Duodenal mucosa (tissue), 2 donors: ENCODE results near the gene FASTK.
A peak's percentile ranks its signal among the peaks of the same experiment; 100 is the strongest.

Experiments
- H3K27ac ChIP-seq: one replicate; pipeline ENCODE4 v1.7.0; 2013; ENCODE audit warnings: low read depth, low read length
- H3K27me3 ChIP-seq, 2 donors: one replicate each; pipeline ENCODE4 v1.7.0; 2013; ENCODE audit warnings: low read length in 2 of 2, control low read depth in 1 of 2; ENCODE audit not compliant: insufficient read depth in 2 of 2, control insufficient read depth in 1 of 2
- H3K36me3 ChIP-seq, 2 donors: one replicate each; pipeline ENCODE4 v1.7.0; 2013; ENCODE audit warnings: low read length in 2 of 2, control low read depth in 1 of 2; ENCODE audit not compliant: insufficient read depth in 2 of 2, control insufficient read depth in 1 of 2
- H3K4me1 ChIP-seq, 2 donors: one replicate each; pipeline ENCODE4 v1.7.0; 2013; ENCODE audit warnings: low read length in 2 of 2, control low read depth in 1 of 2; ENCODE audit not compliant: insufficient read depth in 2 of 2, control insufficient read depth in 1 of 2
- H3K4me3 ChIP-seq, 2 donors: one replicate each; pipeline ENCODE4 v1.7.0; 2013; ENCODE audit warnings: low read length in 2 of 2, low read depth in 1 of 2
- H3K9ac ChIP-seq, 2 donors: one replicate each; pipeline ENCODE4 v1.7.0; 2013; ENCODE audit warnings: low read length in 2 of 2, low read depth in 1 of 2
- H3K9me3 ChIP-seq, 2 donors: one replicate each; pipeline ENCODE4 v1.7.0; 2013; ENCODE audit warnings: low read length in 2 of 2, control low read depth in 1 of 2; ENCODE audit not compliant: control insufficient read depth in 1 of 2

FASTK gene

DNA sequence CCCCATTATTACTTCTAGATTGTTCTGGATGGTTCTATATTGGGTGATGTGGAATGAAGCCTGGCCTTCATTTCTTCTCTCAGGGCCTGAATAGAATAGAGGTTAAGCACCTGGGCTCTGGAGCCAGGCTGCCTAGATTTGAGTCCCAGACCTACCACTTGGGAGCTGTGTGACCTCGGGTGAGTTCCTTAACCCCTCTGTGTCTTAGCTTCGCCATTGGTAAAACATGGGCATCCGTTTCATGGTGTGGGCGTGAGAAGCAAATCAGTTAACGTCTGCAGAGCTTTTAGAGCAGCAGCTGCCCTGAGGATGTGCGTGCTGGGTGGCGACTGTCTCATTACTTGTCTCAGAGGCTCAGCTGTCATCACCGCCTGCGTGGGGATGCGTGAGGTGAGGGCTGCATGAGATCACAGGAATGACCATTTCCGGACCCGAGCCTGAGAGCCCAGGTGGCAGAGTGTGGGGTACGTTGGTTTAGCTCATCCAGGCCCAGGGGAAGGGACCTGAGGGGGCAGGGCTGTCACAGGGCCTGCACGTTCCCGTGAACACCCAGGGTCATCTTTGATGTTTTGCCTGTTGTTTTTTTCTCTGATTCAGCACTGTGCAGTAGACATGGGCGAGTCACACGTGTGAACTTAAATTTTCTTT, 15.3 kb upstream of the FASTK start:
- Histone ChIP-seq H3K9ac (no peak overlapping the region), H3K4me1 (peaks cover 4 to 16% of the 10 kb centered on the region in 2 donors), H3K4me3 (no peak overlapping the region), H3K27me3 (no peaks in the 10 kb centered on the region), H3K9me3 (no peaks in the 10 kb centered on the region), H3K27ac (no peak overlapping the region), H3K36me3 (peaks cover 0 to 8% of the 10 kb centered on the region in 2 donors)

DNA sequence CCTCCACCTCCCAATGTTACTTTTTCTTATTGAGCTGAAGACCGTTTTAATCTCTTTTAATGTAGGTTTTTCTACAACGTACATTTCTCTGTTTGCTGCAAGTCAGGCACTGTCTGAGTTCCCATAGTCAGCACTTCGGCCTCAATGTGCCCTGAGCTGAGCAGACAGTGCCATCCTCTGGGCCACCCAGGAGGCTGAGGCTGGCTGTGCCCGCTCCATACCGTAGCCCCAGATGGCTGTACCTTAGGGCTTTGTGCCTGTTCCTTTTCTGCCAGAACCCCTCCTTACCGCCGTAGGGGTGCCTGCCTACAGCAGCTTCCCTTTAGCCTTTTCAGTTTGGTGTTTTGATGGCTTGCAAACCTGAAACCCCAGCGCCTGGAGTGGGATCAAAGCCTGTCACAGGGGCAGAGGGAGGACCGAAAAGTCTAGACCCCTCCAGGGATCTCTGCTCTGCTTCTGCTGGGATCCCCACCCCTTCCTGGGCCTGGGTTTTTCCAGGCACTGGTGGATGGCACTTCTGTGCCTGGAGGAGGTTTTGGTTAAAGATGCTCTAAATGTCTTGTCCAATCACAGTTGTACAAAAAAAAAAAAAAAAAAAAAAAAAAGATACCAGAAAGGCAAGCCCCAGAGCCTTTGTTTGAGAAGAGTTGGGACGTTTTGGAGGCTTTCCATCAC, 14.7 kb upstream of the FASTK start:
- H3K4me1 ChIP-seq, result peaks cover 5 to 21% of the 10 kb centered on the region in 2 donors
- H3K27me3 ChIP-seq, result no peaks in the 10 kb centered on the region

DNA sequence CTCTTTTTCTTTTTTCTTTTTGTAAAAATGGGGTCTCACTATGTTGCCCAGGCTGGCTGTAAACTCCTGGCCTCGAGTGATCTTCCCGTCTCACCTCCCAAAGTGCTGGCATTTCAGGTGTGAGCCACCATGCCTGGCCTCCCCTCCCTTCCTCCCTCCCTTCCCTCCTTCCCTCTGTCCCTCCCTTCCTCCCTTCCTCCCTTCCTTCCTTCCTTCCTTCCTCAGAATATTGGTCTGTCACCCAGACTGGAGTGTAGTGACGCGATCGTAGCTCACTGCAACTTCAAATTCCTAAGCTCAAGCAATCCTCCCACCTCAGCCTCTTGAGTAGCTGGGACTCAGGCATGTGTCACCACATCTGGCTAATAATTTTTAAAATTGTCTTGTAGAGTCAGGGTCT, 14.1 kb upstream of the FASTK start:
- Histone ChIP-seq H3K36me3 (peaks cover 0 to 8% of the 10 kb centered on the region in 2 donors), H3K4me1 (peaks cover 5 to 25% of the 10 kb centered on the region in 2 donors), H3K27ac (no peak overlapping the region), H3K27me3 (no peaks in the 10 kb centered on the region), H3K9me3 (no peaks in the 10 kb centered on the region), H3K4me3 (no peak overlapping the region), H3K9ac (no peak overlapping the region)

More for the DNA sequence above, 14.7 kb upstream of the FASTK start:
- Histone ChIP-seq H3K27ac (no peak overlapping the region), H3K9me3 (no peaks in the 10 kb centered on the region), H3K9ac (no peak overlapping the region), H3K4me3 (no peak overlapping the region), H3K36me3 (peaks cover 0 to 8% of the 10 kb centered on the region in 2 donors)

DNA sequence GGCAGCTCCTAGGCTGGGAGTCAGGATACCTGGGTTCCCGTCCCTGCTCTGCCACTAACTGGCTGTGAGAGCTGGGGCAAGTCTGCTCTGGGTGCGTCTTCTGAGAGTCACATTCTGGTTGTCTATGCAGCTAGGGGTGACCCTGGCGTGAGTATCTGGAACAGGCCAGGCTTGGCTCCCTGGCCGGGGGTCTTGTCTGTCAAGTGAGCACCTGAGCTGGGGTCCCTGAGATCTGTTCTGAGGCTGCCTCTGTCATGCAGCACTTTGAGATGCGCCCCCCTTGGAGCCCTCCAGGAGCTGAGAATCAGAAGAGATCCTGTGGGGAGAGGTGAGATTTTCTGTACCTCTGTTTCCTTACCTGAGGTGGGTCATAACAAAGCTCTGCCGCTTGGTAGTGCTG, 13.1 kb upstream of the FASTK start:
- H3K9ac ChIP-seq, result no peak overlapping the region
- no peak overlapping the region for H3K4me3 ChIP-seq
- H3K4me1 ChIP-seq, result peaks cover 5 to 34% of the 10 kb centered on the region in 2 donors
- H3K27me3 ChIP-seq, result no peaks in the 10 kb centered on the region
- no peak overlapping the region for H3K27ac ChIP-seq
- no peaks in the 10 kb centered on the region for H3K9me3 ChIP-seq
- H3K36me3 ChIP-seq, result peaks cover 0 to 8% of the 10 kb centered on the region in 2 donors

DNA sequence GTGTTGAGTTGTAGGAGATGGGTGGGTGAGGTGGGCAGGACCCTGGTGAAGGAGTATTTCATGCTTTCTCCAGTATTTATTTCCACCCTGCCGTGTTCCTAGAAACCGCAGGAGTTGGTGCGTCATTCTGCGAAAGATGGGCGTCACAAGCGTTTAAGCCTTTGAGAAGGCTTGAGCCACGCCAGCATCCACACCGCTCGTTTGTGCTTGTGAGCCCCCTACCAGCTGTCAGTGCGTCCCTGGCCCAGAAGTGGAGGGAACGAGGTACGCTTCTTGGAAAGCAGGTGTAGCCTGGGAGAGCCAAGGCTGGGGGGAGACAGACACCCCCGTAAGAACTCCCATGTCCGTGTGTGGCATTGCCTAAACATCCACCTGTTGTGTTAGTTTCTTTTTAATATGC, 11.4 kb upstream of the FASTK start:
- Histone ChIP-seq H3K36me3 (peaks cover 0 to 8% of the 10 kb centered on the region in 2 donors), H3K4me1 (peaks cover 17 to 46% of the 10 kb centered on the region in 2 donors), H3K9ac (no peak overlapping the region), H3K4me3 (no peak overlapping the region), H3K27me3 (no peaks in the 10 kb centered on the region), H3K9me3 (no peaks in the 10 kb centered on the region), H3K27ac (no peak overlapping the region)

DNA sequence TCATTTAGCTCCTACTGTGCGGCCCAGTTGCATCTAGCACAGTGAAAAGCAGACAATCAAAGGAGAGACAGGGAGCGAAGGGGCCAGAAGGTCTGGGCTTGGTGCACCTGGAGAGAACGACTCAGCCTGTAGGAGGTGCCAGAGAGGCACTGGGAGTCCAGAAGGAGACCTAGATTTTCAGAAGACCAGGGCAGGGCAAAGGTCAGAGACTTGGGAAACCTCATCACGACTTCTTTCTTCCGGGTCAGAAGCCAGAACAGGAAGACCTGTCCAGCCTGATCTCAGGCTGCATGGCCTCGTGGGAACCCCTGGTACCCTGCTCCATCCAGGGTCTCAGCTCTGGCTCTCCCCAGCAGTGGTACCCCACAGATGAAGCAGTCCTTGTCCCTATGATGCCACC, 10.8 kb upstream of the FASTK start:
- H3K27me3 ChIP-seq, result no peaks in the 10 kb centered on the region
- no peaks in the 10 kb centered on the region for H3K9me3 ChIP-seq
- H3K36me3 ChIP-seq, result peaks cover 0 to 8% of the 10 kb centered on the region in 2 donors
- peak overlapping the region in 1 of 2 donors; percentile 32 for H3K9ac ChIP-seq
- no peak overlapping the region for H3K4me3 ChIP-seq
- H3K27ac ChIP-seq, result no peak overlapping the region
- peaks cover 17 to 46% of the 10 kb centered on the region in 2 donors for H3K4me1 ChIP-seq

DNA sequence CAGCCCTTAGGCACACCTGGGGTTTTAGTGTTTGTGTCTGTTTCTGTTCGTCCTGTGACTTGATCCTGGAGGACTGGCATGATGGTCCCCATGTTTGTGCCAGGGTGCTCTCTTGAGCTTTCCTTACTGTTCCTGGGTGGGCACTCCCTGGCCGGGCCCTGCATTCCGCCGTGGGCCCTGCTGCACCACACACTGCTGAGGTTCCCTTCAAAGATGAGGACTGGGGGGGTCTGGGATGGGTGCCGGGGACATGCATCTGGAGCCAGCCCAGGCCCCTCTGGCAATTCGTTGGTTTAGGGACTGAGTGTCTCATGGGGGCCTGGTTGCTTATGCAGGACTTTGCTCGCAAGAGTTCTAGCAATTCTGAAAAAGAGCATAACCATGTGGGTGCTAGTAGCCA, 10.4 kb upstream of the FASTK start:
- Histone ChIP-seq H3K4me1 (peaks cover 17 to 46% of the 10 kb centered on the region in 2 donors), H3K27ac (no peak overlapping the region), H3K36me3 (peaks cover 0 to 8% of the 10 kb centered on the region in 2 donors), H3K9ac (peak overlapping the region in 1 of 2 donors; percentile 32), H3K4me3 (no peak overlapping the region), H3K27me3 (no peaks in the 10 kb centered on the region), H3K9me3 (no peaks in the 10 kb centered on the region)

DNA sequence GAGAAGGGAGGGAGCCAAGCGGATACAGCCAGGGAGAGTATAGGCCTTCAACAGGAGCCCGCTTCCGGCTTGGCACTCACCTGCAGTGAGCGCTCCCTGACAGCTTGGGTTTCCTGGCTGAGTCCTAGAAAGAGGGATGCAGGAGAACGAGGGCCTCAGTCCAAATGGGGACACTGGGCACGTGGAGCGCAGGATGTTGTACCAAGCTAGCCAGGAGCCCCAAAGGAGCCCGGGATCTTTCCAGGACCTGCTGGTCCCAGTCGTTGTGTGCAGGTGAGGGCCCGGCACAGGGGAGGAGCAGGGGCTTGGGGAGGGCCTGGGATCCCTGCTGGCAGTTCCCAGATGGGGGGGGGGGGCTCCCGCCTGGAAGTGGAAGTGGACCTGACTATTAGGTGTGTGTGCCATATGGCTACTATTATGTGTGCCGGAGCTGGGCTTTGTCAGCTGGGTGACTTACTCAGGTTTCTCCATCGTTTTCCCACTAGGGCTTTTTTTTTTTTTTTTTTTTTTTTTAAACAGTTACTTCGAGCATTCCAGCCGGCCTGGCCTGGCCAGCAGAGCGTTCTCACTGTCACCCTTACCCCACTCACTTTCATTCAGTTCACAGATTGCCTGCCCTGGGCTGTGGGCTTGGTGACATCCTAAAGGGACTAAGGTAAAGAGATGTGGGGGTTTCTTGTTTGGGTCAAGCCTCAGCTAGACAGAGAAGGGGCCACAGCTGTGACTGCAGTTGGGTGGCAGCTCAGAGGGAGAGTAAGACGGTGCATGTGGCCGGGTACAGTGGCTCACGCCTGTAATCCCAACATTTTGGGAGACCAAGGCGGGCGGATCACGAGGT, 9.5 kb upstream of the FASTK start:
- Histone ChIP-seq H3K9me3 (no peaks in the 10 kb centered on the region), H3K4me3 (peak overlapping the region in 1 of 2 donors; percentile 7), H3K27ac (peak overlapping the region; percentile 26), H3K36me3 (peaks cover 0 to 8% of the 10 kb centered on the region in 2 donors), H3K27me3 (no peaks in the 10 kb centered on the region), H3K4me1 (peaks cover 17 to 54% of the 10 kb centered on the region in 2 donors), H3K9ac (peak overlapping the region; percentile 42 to 44)

DNA sequence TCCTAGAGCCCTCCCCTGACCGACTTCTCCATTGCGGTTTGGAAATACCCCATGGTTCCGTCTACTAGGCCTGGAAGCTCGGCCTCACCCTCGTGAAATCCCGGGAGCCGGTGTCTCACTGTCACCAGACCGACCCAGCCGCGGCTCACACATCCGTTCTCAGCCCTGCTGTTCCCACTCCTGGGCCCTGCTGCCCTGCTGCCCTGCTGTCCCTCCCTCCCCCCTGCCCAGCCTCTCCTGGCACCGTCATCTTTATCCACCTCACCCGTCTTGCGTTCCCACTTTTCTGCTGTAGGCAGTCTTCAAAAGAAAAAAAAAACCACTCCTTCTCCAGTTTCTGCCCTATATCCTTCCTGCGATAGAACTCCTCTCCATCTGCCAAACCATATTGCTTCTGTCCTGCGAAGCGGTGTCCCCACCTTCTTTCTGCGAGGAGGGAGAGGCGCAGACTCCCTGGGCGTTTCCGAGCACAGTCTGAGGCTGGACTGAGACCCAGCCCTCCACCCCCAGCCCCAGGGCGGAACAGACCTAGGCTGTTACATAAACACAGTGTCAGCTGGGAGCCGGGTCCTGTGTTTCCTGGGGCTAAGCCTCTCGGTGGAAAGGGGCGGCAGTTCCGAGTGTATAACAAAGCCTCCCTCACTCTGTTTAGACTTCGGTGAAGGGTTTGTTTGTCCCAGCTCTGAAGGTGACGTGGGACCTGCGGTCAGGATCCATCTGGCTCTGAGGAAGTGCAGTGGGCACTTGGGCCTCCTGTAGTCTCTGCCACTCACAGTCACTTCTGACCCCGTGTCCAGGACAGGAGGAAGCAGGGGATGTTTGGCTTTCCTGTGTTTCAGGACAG, 8.5 kb upstream of the FASTK start:
- H3K27me3 ChIP-seq, result no peaks in the 10 kb centered on the region
- peak overlapping the region; percentile 12 to 42 for H3K9ac ChIP-seq
- no peaks in the 10 kb centered on the region for H3K9me3 ChIP-seq
- peak overlapping the region; percentile 32 to 90 for H3K4me3 ChIP-seq
- H3K36me3 ChIP-seq, result peaks cover 0 to 8% of the 10 kb centered on the region in 2 donors
- peak overlapping the region; percentile 26 for H3K27ac ChIP-seq
- peaks cover 18 to 54% of the 10 kb centered on the region in 2 donors for H3K4me1 ChIP-seq
